Chondrocyte (in vitro differentiated cells): Measurements from ENCODE around the gene MRO. TPM values are rescaled to one million over a fixed set of nuclear protein-coding genes. Genes with fewer than 3 reads are reported as not detected.

Experiments used
- DNase-seq: peaks from one replicate; pipeline ENCODE4 v3.0.0; 2021; ENCODE audit warnings: mixed read lengths, low spot score
- H3K27ac Mint-ChIP-seq: one replicate; pipeline ENCODE4 v1.8.0; 2021; ENCODE audit warnings: mild to moderate bottlenecking, moderate library complexity, mixed read lengths; ENCODE audit not compliant: unreplicated experiment
- H3K27me3 Mint-ChIP-seq: 2 replicates; pipeline ENCODE4 v1.8.0; 2021; ENCODE audit warnings: low read depth, mixed read lengths
- H3K36me3 Mint-ChIP-seq: 2 replicates; pipeline ENCODE4 v1.8.0; 2021; ENCODE audit warnings: low read depth, mixed read lengths
- H3K4me1 Mint-ChIP-seq: 2 replicates; pipeline ENCODE4 v1.8.0; 2021; ENCODE audit warnings: low read depth, mild to moderate bottlenecking, mixed read lengths
- H3K4me3 Mint-ChIP-seq: one replicate; pipeline ENCODE4 v1.8.0; 2021; ENCODE audit warnings: mild to moderate bottlenecking, moderate library complexity, mixed read lengths; ENCODE audit not compliant: unreplicated experiment
- H3K9me3 Mint-ChIP-seq: 2 replicates; pipeline ENCODE4 v1.8.0; 2021; ENCODE audit warnings: low read depth, mixed read lengths
- total RNA-seq: library from RNA; stranded (reverse); gene quantifications from 3 replicates; pipeline ENCODE4 v1.2.1, GENCODE V29; 2021
- TF ChIP-seq, protein P1 (sequence below): fragments of 200-600 bp; sonication (generic); IDR thresholded peaks from 2 replicates; pipeline ENCODE4 v1.5.0; 2021; ENCODE audit warnings: antibody characterized with exemption, mild to moderate bottlenecking, moderate library complexity

MRO gene
- total RNA-seq, 1 donor from 2014 or later: not detected

DNA sequence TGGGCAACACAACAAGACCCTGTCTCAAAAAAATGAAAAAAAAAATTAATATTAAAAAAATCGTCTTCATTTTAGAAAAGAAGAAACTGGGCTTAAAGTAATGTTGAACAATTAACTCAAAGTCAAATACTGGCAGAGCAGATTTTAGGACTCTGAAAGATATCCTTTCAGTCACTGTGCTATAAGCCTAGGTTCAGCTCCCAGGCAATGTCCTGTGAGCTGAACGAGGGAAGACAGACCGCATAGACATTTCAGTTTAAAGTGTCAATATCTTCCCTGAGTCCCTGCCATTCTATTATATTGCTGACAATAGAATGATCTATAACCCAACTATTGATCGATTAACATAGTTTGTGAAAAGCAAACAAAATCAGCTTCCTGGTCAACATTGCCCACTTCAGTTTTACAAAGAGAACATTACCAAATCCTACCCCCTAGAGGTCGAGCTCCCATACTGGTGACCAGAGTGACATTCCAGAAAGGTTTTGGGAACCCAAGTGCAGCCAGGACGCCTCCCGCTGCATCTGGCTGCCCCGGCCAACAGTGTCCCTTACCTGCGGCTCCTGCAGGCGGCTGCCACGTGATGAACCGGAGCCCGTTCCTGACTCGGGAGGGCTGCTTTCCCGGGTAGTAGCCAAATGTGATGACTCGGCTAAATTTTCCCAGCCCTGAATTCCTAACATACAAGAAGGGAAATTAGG, 639 bp downstream of the MRO start:
- Mint-ChIP-seq H3K36me3 (no peaks in the 10 kb centered on the region), H3K9me3 (no peaks in the 10 kb centered on the region), H3K4me1 (peaks cover 19% of the 10 kb centered on the region), H3K27ac (no peak overlapping the region), H3K4me3 (no peak overlapping the region), H3K27me3 (peaks cover 2% of the 10 kb centered on the region)
- TF ChIP-seq, protein P1, sequence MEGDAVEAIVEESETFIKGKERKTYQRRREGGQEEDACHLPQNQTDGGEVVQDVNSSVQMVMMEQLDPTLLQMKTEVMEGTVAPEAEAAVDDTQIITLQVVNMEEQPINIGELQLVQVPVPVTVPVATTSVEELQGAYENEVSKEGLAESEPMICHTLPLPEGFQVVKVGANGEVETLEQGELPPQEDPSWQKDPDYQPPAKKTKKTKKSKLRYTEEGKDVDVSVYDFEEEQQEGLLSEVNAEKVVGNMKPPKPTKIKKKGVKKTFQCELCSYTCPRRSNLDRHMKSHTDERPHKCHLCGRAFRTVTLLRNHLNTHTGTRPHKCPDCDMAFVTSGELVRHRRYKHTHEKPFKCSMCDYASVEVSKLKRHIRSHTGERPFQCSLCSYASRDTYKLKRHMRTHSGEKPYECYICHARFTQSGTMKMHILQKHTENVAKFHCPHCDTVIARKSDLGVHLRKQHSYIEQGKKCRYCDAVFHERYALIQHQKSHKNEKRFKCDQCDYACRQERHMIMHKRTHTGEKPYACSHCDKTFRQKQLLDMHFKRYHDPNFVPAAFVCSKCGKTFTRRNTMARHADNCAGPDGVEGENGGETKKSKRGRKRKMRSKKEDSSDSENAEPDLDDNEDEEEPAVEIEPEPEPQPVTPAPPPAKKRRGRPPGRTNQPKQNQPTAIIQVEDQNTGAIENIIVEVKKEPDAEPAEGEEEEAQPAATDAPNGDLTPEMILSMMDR: no peak
- no peak for DNase-seq

DNA sequence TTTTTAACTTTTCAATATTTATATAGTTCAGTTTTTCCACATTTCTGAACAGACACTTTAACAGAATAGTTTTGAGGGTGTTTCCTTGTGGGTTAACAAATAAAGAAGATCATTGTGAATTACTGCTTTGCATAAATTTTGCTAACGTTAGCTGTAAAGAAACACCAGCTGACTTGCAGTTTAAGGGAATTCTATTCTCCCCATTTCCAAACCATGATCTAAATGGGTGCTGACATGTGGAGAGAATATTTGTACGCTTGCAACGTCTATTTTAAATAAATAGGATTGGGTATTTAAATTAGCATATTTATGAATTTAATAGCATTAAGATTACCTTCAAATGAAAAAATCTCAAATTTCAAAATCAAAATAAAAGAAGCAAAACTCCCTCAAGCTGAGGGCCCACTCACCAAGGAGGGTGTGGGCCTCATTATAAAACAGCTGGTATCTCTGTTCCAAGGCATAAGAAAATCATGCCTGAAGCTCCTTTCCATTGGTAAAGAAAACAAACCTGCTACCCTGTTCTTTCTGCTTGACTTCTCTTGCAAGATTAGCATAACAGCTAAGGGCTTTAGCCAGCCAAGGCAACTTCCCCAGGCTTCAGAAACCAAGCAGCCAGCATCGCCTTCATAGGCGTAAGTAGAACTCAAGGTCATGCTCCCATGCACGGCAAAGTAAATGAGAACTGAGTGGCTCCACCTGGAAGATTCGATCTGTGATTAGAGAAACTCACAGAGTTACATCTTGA, 3.2 kb downstream of the MRO start:
- TF ChIP-seq, protein P1: no peak
- no peak overlapping the region for H3K27ac Mint-ChIP-seq
- H3K36me3 Mint-ChIP-seq: no peaks in the 10 kb centered on the region
- H3K4me3 Mint-ChIP-seq: no peak overlapping the region
- no peak for DNase-seq
- H3K4me1 Mint-ChIP-seq: peaks cover 19% of the 10 kb centered on the region
- H3K27me3 Mint-ChIP-seq: peaks cover 5% of the 10 kb centered on the region
- no peaks in the 10 kb centered on the region for H3K9me3 Mint-ChIP-seq

DNA sequence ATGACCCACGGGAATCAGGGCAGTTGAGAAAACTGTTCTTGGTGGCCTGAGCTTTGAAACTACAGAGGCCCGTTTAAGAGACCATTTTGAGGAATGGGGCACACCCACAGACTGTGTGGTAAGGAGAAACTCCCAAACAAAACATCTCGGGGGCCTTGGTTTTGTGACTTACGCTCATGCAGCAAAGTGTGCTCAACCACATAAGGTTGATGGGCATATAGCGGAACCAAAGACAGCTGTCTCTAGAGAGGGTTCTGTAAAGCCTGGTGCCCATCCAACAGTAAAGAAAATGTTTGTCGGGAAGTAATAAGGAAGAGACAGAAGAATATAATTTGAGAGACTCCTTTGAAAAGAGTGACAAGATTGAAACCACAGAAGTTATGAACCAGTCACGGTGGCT, 5.4 kb downstream of the MRO start:
- Mint-ChIP-seq H3K27ac (no peak overlapping the region), H3K9me3 (peaks cover 5% of the 10 kb centered on the region), H3K27me3 (peaks cover 6% of the 10 kb centered on the region), H3K36me3 (no peaks in the 10 kb centered on the region), H3K4me1 (peaks cover 19% of the 10 kb centered on the region), H3K4me3 (no peak overlapping the region)
- no peak for DNase-seq
- TF ChIP-seq, protein P1: no peak

DNA sequence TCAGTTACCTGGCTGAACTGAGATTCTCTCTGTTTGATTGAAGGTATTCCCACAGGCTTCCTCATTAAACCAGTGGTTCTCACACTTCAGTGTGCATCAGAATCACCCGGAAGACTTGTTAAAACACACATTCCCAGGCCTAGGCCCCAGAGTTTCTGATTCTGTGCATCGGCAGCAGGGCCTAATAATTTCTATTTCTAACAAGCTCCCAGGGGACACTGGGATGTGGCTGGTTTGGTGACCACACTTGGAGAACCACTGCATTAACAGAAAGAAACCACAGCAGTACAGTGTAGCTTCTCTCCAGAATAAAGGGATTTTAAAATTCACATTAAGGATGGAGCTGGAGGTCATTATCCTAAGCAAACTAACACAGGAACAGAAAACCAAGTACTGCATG, 6.5 kb downstream of the MRO start:
- Mint-ChIP-seq H3K4me3 (no peak overlapping the region), H3K27me3 (peaks cover 6% of the 10 kb centered on the region), H3K4me1 (peaks cover 17% of the 10 kb centered on the region), H3K9me3 (peaks cover 5% of the 10 kb centered on the region), H3K36me3 (no peaks in the 10 kb centered on the region), H3K27ac (no peak overlapping the region)
- TF ChIP-seq, protein P1: no peak
- no peak for DNase-seq

DNA sequence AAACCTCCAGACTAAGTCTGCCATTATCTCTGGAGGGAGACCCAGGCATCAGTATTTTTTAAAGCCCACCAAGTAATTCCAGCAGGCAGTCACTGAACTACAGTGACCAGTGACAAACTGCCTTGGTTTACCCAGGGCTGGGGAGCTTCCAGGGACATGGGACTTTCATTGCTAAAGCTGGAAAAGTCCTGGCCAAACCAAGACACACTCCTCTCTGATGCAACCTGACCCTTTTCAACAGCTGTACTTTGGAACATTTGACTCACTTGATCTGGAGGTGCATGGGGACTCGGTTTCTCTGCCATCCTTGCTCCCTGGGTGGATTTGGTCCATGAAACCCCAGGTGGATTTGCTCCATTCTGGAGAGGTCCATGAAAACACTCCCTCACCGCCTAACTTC, 7.0 kb downstream of the MRO start:
- Mint-ChIP-seq H3K4me3 (no peak overlapping the region), H3K27ac (no peak overlapping the region), H3K9me3 (peaks cover 5% of the 10 kb centered on the region), H3K27me3 (peaks cover 6% of the 10 kb centered on the region), H3K36me3 (no peaks in the 10 kb centered on the region), H3K4me1 (peaks cover 12% of the 10 kb centered on the region)
- TF ChIP-seq, protein P1: no peak
- DNase-seq: no peak
